ENCODE results near the gene PACSIN2.

DNA sequence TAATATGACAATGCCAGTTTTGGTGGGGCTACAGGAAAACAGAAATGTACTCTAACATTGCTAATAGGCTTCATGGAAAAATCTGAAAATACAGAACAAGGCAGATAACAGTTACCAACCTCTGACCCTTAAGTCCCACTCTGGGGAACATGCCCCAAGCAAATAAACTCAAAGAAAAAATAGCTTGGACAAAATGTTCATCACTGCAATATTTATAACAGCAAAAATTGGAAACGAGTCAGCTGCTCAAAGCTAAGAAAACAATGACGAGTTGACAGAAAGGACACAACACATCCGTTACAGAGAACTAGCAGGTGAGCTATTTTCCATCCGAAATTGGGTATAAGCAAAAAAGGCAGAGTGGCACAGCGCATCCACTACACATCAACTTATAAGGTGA, 70.5 kb downstream of the PACSIN2 start:
- TF ChIP-seq POLR2AphosphoS5 (IDR thresholded peaks at IDR 0.05; ENCODE audit: low read depth, low read length) (no peak), FOXP2 (optimal IDR thresholded peaks at IDR 0.05; ENCODE audit: borderline replicate concordance, extremely low read depth, extremely low read length, insufficient read depth) (no peak), SIN3A (IDR thresholded peaks at IDR 0.05; ENCODE audit: borderline replicate concordance, insufficient read depth, low read length) (no peak), TAF1 (IDR thresholded peaks at IDR 0.05; ENCODE audit: borderline replicate concordance, insufficient read depth, low read length) (no peak)
- TF ChIP-seq, protein P1, sequence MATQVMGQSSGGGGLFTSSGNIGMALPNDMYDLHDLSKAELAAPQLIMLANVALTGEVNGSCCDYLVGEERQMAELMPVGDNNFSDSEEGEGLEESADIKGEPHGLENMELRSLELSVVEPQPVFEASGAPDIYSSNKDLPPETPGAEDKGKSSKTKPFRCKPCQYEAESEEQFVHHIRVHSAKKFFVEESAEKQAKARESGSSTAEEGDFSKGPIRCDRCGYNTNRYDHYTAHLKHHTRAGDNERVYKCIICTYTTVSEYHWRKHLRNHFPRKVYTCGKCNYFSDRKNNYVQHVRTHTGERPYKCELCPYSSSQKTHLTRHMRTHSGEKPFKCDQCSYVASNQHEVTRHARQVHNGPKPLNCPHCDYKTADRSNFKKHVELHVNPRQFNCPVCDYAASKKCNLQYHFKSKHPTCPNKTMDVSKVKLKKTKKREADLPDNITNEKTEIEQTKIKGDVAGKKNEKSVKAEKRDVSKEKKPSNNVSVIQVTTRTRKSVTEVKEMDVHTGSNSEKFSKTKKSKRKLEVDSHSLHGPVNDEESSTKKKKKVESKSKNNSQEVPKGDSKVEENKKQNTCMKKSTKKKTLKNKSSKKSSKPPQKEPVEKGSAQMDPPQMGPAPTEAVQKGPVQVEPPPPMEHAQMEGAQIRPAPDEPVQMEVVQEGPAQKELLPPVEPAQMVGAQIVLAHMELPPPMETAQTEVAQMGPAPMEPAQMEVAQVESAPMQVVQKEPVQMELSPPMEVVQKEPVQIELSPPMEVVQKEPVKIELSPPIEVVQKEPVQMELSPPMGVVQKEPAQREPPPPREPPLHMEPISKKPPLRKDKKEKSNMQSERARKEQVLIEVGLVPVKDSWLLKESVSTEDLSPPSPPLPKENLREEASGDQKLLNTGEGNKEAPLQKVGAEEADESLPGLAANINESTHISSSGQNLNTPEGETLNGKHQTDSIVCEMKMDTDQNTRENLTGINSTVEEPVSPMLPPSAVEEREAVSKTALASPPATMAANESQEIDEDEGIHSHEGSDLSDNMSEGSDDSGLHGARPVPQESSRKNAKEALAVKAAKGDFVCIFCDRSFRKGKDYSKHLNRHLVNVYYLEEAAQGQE (IDR thresholded peaks at IDR 0.05; ENCODE audit: insufficient read depth in 1 of 2, low read depth in 2 of 2, low read length in 2 of 2): no peak

Measured in PFSK-1 (cell line).